Kidney (tissue), 14 donors: ENCODE data around the gene MCFD2. TPM values are rescaled to one million over a fixed set of nuclear protein-coding genes. Genes with fewer than 3 reads are reported as not detected.
A peak's percentile ranks its signal among the peaks of the same experiment; 100 is the strongest.

ENCODE experiments used
- DNase-seq, 5 donors: peaks; one replicate each; pipeline ENCODE4 v3.0.0-alpha.2; 2013 to 2020
- FAIRE-seq: peaks from 2 replicates; lab custom pipeline; 2012; peaks lifted over from hg19 to GRCh38; lab: Jason Lieb, UNC
- H3K27ac ChIP-seq, 2 donors: one replicate each; pipeline ENCODE4 v1.7.0; 2013; ENCODE audit warnings: low read depth in 2 of 2, low read length in 2 of 2, inconsistent platforms in 1 of 2
- H3K27me3 ChIP-seq: one replicate; pipeline ENCODE4 v1.7.1; 2013; ENCODE audit warnings: low read length, inconsistent platforms; ENCODE audit not compliant: control insufficient read depth, insufficient read depth
- H3K36me3 ChIP-seq, 3 donors: one replicate each; pipeline versions ENCODE4 v1.7.0 to v1.7.1; 2013; ENCODE audit warnings: low read length in 3 of 3, control low read depth in 1 of 3, inconsistent platforms in 1 of 3; ENCODE audit not compliant: insufficient read depth in 3 of 3, control insufficient read depth in 2 of 3
- H3K4me1 ChIP-seq, 3 donors: one replicate each; pipeline versions ENCODE4 v1.7.0 to v1.7.1; 2013; ENCODE audit warnings: low read length in 3 of 3, inconsistent platforms in 1 of 3, low read depth in 1 of 3; ENCODE audit not compliant: control insufficient read depth in 2 of 3, insufficient read depth in 2 of 3
- H3K4me3 ChIP-seq, 3 donors: one replicate each; pipeline versions ENCODE4 v1.7.0 to v1.8.1; 2013; ENCODE audit warnings: low read length in 3 of 3, control low read depth in 1 of 3, inconsistent platforms in 1 of 3
- H3K9ac ChIP-seq, 3 donors: one replicate each; pipeline versions ENCODE4 v1.7.0 to v1.7.1; 2013; ENCODE audit warnings: low read length in 3 of 3, control low read depth in 1 of 3, inconsistent platforms in 1 of 3
- H3K9me3 ChIP-seq, 3 donors: one replicate each; pipeline versions ENCODE4 v1.7.0 to v1.7.1; 2013; ENCODE audit warnings: low read length in 3 of 3, control low read depth in 1 of 3, inconsistent platforms in 1 of 3; ENCODE audit not compliant: control insufficient read depth in 2 of 3, insufficient read depth in 1 of 3
- intact Hi-C: fragments of 100-400 bp; cut with DNase I; formaldehyde crosslinking; loops from one replicate; pipeline ENCODE4 v1.11.1; 2022
- polyA plus RNA-seq: library from polyadenylated mRNA; stranded (reverse); fragments of 350-450 nt; fragmentation: Illumina TruSeq; extraction: RNeasy Lipid Tissue Mini Kit (QIAGEN cat#74804); gene quantifications from one replicate; pipeline ENCODE4 v1.2.3, GENCODE V29; 2014; ENCODE audit warnings: low read depth, low replicate concordance; ENCODE audit not compliant: insufficient read depth
- total RNA-seq: library from RNA; stranded (reverse); fragmentation: NEBNext Ultra II Directional; extraction: Animal tissue kit (Norgen Biotek cat#: 25700); gene quantifications from one replicate; pipeline ENCODE4 v1.2.1, GENCODE V29; 2021
- TF ChIP-seq, protein P1 (sequence below): IDR thresholded peaks from 3 replicates; pipeline ENCODE4 v1.5.1; 2012; ENCODE audit warnings: mild to moderate bottlenecking, moderate library complexity, borderline replicate concordance; ENCODE audit not compliant: insufficient read depth; ENCODE audit errors: extremely low read depth
- donor health status: control.
- donor health status: control.
- donor health status: control.
- donor health status: control.
- donor health status: control.
- donor health status: DM: yes; HTN: yes; CAD: no.
- donor health status: Normal renal cell carcinoma (clear cell type).

Gene MCFD2
- total and polyA plus RNA-seq, 2 donors from 2014 or later: 42.2 to 86.6 TPM

DNA sequence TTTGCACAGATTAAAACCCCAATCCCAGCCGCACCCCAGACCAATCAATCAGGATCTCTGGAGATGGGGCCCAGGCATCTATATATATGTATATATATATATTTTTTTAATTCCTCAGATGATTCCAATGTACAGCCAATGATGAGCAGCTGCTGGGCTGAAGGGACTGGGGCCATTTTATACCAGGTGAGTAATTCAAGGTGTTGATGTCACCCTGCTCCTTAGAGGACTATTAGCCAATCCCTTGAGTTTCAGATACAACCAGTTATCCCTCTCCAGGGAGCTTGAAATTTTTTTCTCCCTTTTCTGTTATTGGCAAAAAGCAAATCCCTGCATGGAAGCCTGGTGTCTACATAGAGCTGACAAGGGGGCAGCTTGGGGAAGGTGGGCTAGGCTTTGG lies 59.8 kb downstream of the MCFD2 start:
- no peaks in the 10 kb centered on the region for H3K36me3 ChIP-seq
- TF ChIP-seq, protein P1, sequence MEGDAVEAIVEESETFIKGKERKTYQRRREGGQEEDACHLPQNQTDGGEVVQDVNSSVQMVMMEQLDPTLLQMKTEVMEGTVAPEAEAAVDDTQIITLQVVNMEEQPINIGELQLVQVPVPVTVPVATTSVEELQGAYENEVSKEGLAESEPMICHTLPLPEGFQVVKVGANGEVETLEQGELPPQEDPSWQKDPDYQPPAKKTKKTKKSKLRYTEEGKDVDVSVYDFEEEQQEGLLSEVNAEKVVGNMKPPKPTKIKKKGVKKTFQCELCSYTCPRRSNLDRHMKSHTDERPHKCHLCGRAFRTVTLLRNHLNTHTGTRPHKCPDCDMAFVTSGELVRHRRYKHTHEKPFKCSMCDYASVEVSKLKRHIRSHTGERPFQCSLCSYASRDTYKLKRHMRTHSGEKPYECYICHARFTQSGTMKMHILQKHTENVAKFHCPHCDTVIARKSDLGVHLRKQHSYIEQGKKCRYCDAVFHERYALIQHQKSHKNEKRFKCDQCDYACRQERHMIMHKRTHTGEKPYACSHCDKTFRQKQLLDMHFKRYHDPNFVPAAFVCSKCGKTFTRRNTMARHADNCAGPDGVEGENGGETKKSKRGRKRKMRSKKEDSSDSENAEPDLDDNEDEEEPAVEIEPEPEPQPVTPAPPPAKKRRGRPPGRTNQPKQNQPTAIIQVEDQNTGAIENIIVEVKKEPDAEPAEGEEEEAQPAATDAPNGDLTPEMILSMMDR: no peak
- FAIRE-seq (no peak), DNase-seq (peak in 1 of 5 donors; percentile 20)
- H3K9ac ChIP-seq: no peak overlapping the region
- H3K4me3 ChIP-seq: no peak overlapping the region
- intact Hi-C loops: no loop called here
- peak overlapping the region; percentile 80 to 89 for H3K27ac ChIP-seq
- H3K9me3 ChIP-seq: no peaks in the 10 kb centered on the region
- peaks cover 0 to 15% (median 12%) of the 10 kb centered on the region in 3 donors for H3K4me1 ChIP-seq
- no peaks in the 10 kb centered on the region for H3K27me3 ChIP-seq

DNA sequence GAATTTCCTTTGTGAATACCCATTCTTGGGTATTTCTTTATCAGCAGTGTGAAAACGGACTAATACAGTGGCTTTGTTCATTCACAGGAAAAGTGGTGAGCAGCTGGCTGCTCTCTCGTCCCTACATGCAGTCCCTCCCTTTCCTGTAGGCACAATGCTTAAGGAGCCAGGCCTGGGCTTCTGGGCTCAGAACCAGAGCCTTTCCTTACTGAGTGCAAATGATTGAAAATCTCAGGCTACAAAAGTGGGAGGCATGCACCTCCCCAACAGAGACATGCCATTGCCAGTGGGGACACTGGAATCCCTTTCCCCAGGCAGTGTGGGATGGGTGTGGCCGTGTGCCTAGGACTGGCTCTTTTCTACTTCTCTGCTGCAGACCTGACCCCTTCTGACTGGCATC lies 61.3 kb downstream of the MCFD2 start:
- no peaks in the 10 kb centered on the region for H3K27me3 ChIP-seq
- no peaks in the 10 kb centered on the region for H3K36me3 ChIP-seq
- TF ChIP-seq, protein P1: no peak
- FAIRE-seq: no peak
- peak overlapping the region; percentile 58 to 80 for H3K27ac ChIP-seq
- intact Hi-C loops: no loop called here
- peak in 1 of 5 donors; percentile 31 for DNase-seq
- peak overlapping the region in 1 of 3 donors; percentile 17 for H3K9ac ChIP-seq
- no peak overlapping the region for H3K4me3 ChIP-seq
- H3K4me1 ChIP-seq: peaks cover 0 to 27% (median 26%) of the 10 kb centered on the region in 3 donors
- H3K9me3 ChIP-seq: no peaks in the 10 kb centered on the region

DNA sequence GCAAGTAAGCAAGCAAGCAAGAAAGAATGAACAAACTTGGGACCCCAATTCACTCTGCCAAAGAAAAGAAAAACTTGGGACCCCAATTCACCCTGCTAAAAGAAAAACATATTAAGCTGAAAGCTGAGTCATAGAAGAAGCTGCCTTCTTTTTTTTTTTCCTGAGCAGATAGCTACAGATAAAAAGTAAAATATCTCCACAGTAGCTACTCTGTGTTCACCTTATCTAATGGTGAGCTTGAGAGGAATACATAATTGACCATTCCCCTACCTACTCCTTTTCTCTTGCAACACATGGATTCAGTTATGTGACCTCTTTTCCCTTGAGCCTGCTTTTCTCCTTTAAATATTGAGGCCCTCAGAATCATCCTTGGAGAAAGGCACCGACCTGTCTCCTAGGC lies 63.0 kb downstream of the MCFD2 start:
- H3K27ac ChIP-seq: no peak overlapping the region
- no peaks in the 10 kb centered on the region for H3K27me3 ChIP-seq
- DNase-seq: no peak
- FAIRE-seq: no peak
- no peaks in the 10 kb centered on the region for H3K36me3 ChIP-seq
- H3K4me3 ChIP-seq: no peak overlapping the region
- H3K9ac ChIP-seq: no peak overlapping the region
- TF ChIP-seq, protein P1: no peak
- H3K9me3 ChIP-seq: no peaks in the 10 kb centered on the region
- intact Hi-C loops: no loop called here
- H3K4me1 ChIP-seq: peaks cover 0 to 44% (median 41%) of the 10 kb centered on the region in 3 donors

DNA sequence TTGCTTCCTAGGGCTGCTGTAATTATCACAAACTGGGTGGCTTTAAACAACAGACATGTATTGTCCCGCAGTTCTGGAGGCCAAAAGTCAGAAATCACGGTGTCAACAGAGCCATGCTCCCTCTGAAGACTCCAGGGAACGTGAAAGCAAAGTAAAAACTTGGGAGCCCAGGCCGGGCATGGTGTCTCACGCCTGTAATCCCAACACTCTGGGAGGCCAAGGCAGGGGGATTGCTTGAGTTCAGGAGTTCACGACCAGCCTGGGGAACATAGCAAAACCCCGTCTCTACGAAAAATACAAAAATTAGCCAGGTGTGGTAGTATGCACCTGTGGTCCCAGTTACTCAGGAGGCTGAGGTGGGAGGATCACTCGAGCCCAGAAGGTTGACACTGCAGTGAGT lies 63.5 kb downstream of the MCFD2 start:
- intact Hi-C loops: no loop called here
- H3K4me3 ChIP-seq: no peak overlapping the region
- no peak overlapping the region for H3K27ac ChIP-seq
- H3K4me1 ChIP-seq: peaks cover 0 to 47% (median 44%) of the 10 kb centered on the region in 3 donors
- no peaks in the 10 kb centered on the region for H3K36me3 ChIP-seq
- no peaks in the 10 kb centered on the region for H3K9me3 ChIP-seq
- DNase-seq: peak in 1 of 5 donors; percentile 29
- H3K27me3 ChIP-seq: no peaks in the 10 kb centered on the region
- TF ChIP-seq, protein P1: no peak
- FAIRE-seq: no peak
- no peak overlapping the region for H3K9ac ChIP-seq
